Sigmoid colon (tissue), 4 donors: ENCODE results near the gene CHRNA9.

Source experiments
- CTCF ChIP-seq, 4 experiments: fragments of 450-650 bp in 3 of 4; fragments of 200-600 bp in 1 of 4; IDR thresholded peaks; one replicate each; pipeline ENCODE4 v1.5.1; 2016 to 2019; ENCODE audit warnings: antibody characterized with exemption in 4 of 4, mild to moderate bottlenecking in 3 of 4, moderate library complexity in 2 of 4
- EP300 ChIP-seq, 4 donors: sonication (generic); formaldehyde crosslinking; IDR thresholded peaks; one replicate each; pipeline ENCODE4 v1.6.1; 2017; ENCODE audit warnings: antibody characterized with exemption in 4 of 4
- POLR2A ChIP-seq, 2 donors: fragments of 450-650 bp; IDR thresholded peaks; one replicate each; pipeline ENCODE4 v1.6.1; 2016; ENCODE audit warnings: antibody characterized with exemption in 2 of 2, mild to moderate bottlenecking in 2 of 2, moderate library complexity in 2 of 2

- no peak for TF ChIP-seq CTCF (IDR thresholded peaks at IDR 0.05)
- no peak for TF ChIP-seq POLR2A (IDR thresholded peaks at IDR 0.05)
- no peak for TF ChIP-seq EP300 (IDR thresholded peaks at IDR 0.05)
Measured at GRCh38 chr4:40331101-40331745, 3.9 kb upstream of the CHRNA9 start.
